Loucy (cell line): ENCODE results near the gene PFN3.

Source experiments
- EZH2phosphoT487 ChIP-seq: fragments of 200-600 bp; IDR thresholded peaks from 2 replicates; pipeline ENCODE4 v1.6.1; 2018; ENCODE audit warnings: antibody characterized with exemption, mild to moderate bottlenecking, moderate library complexity, borderline replicate concordance
- TF ChIP-seq, protein P1 (sequence below): fragments of 200-600 bp; sonication (generic); conservative IDR thresholded peaks from 2 replicates; pipeline ENCODE4 v1.5.1; 2014; ENCODE audit warnings: mild to moderate bottlenecking, antibody characterized with exemption, low read length

DNA sequence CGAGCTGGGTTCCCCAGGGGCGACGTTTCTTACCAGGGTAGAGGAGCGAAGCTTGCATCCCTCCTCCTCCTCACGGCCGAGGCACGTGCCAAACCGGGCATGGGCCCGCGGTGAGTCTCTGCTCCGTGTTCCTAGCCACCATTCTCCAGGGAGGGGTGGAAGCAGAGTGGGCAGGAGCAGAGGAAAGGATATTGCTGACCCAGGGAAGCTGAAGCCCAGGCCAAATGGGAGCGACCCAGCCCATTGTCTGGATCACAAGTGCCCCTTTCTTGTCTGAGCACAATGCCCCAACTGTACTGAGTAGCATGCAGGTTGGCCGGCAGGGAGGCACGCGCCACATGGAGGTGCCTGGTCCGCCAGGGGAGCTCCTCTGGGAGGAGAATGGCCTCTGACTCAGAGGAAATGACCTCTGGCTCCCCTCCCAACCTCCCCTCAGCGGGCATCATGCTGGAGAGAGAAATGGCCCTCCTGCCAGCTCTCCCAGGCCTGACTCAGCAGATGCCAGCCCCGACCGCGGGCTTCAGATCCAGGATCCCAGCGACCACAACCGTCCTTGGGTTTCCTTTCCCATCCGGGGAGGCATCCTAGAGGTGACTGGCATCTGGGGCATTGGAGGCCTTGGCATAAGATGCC, 47.3 kb upstream of the PFN3 start:
- TF ChIP-seq, protein P1, sequence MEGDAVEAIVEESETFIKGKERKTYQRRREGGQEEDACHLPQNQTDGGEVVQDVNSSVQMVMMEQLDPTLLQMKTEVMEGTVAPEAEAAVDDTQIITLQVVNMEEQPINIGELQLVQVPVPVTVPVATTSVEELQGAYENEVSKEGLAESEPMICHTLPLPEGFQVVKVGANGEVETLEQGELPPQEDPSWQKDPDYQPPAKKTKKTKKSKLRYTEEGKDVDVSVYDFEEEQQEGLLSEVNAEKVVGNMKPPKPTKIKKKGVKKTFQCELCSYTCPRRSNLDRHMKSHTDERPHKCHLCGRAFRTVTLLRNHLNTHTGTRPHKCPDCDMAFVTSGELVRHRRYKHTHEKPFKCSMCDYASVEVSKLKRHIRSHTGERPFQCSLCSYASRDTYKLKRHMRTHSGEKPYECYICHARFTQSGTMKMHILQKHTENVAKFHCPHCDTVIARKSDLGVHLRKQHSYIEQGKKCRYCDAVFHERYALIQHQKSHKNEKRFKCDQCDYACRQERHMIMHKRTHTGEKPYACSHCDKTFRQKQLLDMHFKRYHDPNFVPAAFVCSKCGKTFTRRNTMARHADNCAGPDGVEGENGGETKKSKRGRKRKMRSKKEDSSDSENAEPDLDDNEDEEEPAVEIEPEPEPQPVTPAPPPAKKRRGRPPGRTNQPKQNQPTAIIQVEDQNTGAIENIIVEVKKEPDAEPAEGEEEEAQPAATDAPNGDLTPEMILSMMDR, result no peak
- TF ChIP-seq EZH2phosphoT487, result no peak
